ENCODE measurements around the gene MTIF2. TPM values are rescaled to one million over a fixed set of nuclear protein-coding genes. Genes with fewer than 3 reads are reported as not detected.
"Not testable (repeated sequence)": the region's sequence is repeated elsewhere in the genome, so short reads cannot be mapped to it uniquely, and the experiment has no call there.

MTIF2 gene
- total RNA-seq, 1 donor from 2014 or later = 26.3 TPM

- no peak for DNase-seq (ENCODE audit: low read depth in 2 of 2)
Observed at GRCh38 chr2:55242617-55243016, 26.4 kb downstream of the MTIF2 start.

GRCh38 chr2:55241582-55241981 is 27.4 kb downstream of the MTIF2 start:
- DNase-seq (ENCODE audit: low read depth in 2 of 2) = not testable (repeated sequence)

- DNase-seq (ENCODE audit: low read depth in 2 of 2) = peak; percentile 34 to 72
Observed at GRCh38 chr2:55239656-55240222, 29.3 kb downstream of the MTIF2 start.

GRCh38 chr2:55236992-55237543 is 32.0 kb downstream of the MTIF2 start:
- DNase-seq (ENCODE audit: low read depth in 2 of 2) = no peak

GRCh38 chr2:55235724-55236538 is 33.1 kb downstream of the MTIF2 start:
- no peak for DNase-seq (ENCODE audit: low read depth in 2 of 2)

GRCh38 chr2:55233658-55233940 is 35.4 kb downstream of the MTIF2 start:
- no peak for DNase-seq (ENCODE audit: low read depth in 2 of 2)

GRCh38 chr2:55232863-55233657 is 36.0 kb downstream of the MTIF2 start:
- DNase-seq (ENCODE audit: low read depth in 2 of 2) = peak in 1 of 2 donors; percentile 43

GRCh38 chr2:55232084-55232862 is 36.8 kb downstream of the MTIF2 start, which contains the start of the genes CLHC1 and RPS27A:
Gene CLHC1 (minus strand): TSS chr2:55232293. CDS start chr2:55222411, 9,882 bp downstream.
Gene RPS27A (plus strand): TSS chr2:55232688. CDS start chr2:55232825, 137 bp downstream.
- DNase-seq (ENCODE audit: low read depth in 2 of 2) = peak; percentile 89 to 96

GRCh38 chr2:55231546-55232083 is 37.4 kb downstream of the MTIF2 start:
- no peak for DNase-seq (ENCODE audit: low read depth in 2 of 2)

GRCh38 chr2:55230551-55230950 is 38.5 kb downstream of the MTIF2 start:
- DNase-seq (ENCODE audit: low read depth in 2 of 2) = no peak

- DNase-seq (ENCODE audit: low read depth in 2 of 2) = no peak
Observed at GRCh38 chr2:55229221-55229620, 39.8 kb downstream of the MTIF2 start.

GRCh38 chr2:55228226-55228563 is 40.8 kb downstream of the MTIF2 start:
- no peak for DNase-seq (ENCODE audit: low read depth in 2 of 2)

GRCh38 chr2:55227437-55228225 is 41.4 kb downstream of the MTIF2 start:
- peak in 1 of 2 donors; percentile 69 for DNase-seq (ENCODE audit: low read depth in 2 of 2)

GRCh38 chr2:55225481-55226020 is 43.5 kb downstream of the MTIF2 start:
- DNase-seq (ENCODE audit: low read depth in 2 of 2) = no peak

GRCh38 chr2:55224761-55225261 is 44.2 kb downstream of the MTIF2 start:
- DNase-seq (ENCODE audit: low read depth in 2 of 2) = no peak

GRCh38 chr2:55223958-55224760 is 44.9 kb downstream of the MTIF2 start:
- DNase-seq (ENCODE audit: low read depth in 2 of 2) = no peak

GRCh38 chr2:55213822-55214221 is 55.2 kb downstream of the MTIF2 start:
- DNase-seq (ENCODE audit: low read depth in 2 of 2) = no peak

GRCh38 chr2:55204950-55205349 is 64.1 kb downstream of the MTIF2 start:
- DNase-seq (ENCODE audit: low read depth in 2 of 2) = no peak

- no peak for DNase-seq (ENCODE audit: low read depth in 2 of 2)
Observed at GRCh38 chr2:55204536-55204935, 64.5 kb downstream of the MTIF2 start.

Measured in dermis microvascular lymphatic vessel endothelial cell (primary cell).